ENCODE data around the gene NCR2. TPM values are rescaled to one million over a fixed set of nuclear protein-coding genes. Genes with fewer than 3 reads are reported as not detected.

The NCR2 gene
- total RNA-seq, 1 donor from 2014 or later: not detected

- Mint-ChIP-seq H3K27me3 (ENCODE audit: low read depth) (peaks cover 37% of the 10 kb centered on the region), H3K9me3 (ENCODE audit: low read depth) (no peaks in the 10 kb centered on the region), H3K27ac (ENCODE audit: unreplicated experiment) (no peak overlapping the region), H3K36me3 (ENCODE audit: low read depth) (no peaks in the 10 kb centered on the region), H3K4me1 (ENCODE audit: low read depth) (peaks cover 11% of the 10 kb centered on the region), H3K4me3 (ENCODE audit: unreplicated experiment) (no peak overlapping the region)
- no peak for DNase-seq (ENCODE audit: low spot score)
- no peak for TF ChIP-seq CTCF (IDR thresholded peaks at IDR 0.05)
These were observed 14.2 kb upstream of the NCR2 start for GRCh38 chr6:41321183-41321582.

- H3K36me3 Mint-ChIP-seq (ENCODE audit: low read depth): no peaks in the 10 kb centered on the region
- no peaks in the 10 kb centered on the region for H3K4me1 Mint-ChIP-seq (ENCODE audit: low read depth)
- DNase-seq (ENCODE audit: low spot score): no peak
- H3K4me3 Mint-ChIP-seq (ENCODE audit: unreplicated experiment): no peak overlapping the region
- H3K9me3 Mint-ChIP-seq (ENCODE audit: low read depth): no peaks in the 10 kb centered on the region
- H3K27me3 Mint-ChIP-seq (ENCODE audit: low read depth): peaks cover 44% of the 10 kb centered on the region
- no peak for TF ChIP-seq CTCF (IDR thresholded peaks at IDR 0.05)
- no peak overlapping the region for H3K27ac Mint-ChIP-seq (ENCODE audit: unreplicated experiment)
These were observed 9.9 kb upstream of the NCR2 start for GRCh38 chr6:41325446-41326066.

GRCh38 chr6:41326092-41326491 is 9.3 kb upstream of the NCR2 start:
- H3K4me1 Mint-ChIP-seq (ENCODE audit: low read depth): no peaks in the 10 kb centered on the region
- H3K9me3 Mint-ChIP-seq (ENCODE audit: low read depth): no peaks in the 10 kb centered on the region
- peaks cover 46% of the 10 kb centered on the region for H3K27me3 Mint-ChIP-seq (ENCODE audit: low read depth)
- no peak for DNase-seq (ENCODE audit: low spot score)
- H3K4me3 Mint-ChIP-seq (ENCODE audit: unreplicated experiment): no peak overlapping the region
- H3K36me3 Mint-ChIP-seq (ENCODE audit: low read depth): no peaks in the 10 kb centered on the region
- H3K27ac Mint-ChIP-seq (ENCODE audit: unreplicated experiment): no peak overlapping the region
- TF ChIP-seq CTCF (IDR thresholded peaks at IDR 0.05): no peak

- TF ChIP-seq CTCF (IDR thresholded peaks at IDR 0.05): no peak
- no peak overlapping the region for H3K4me3 Mint-ChIP-seq (ENCODE audit: unreplicated experiment)
- H3K36me3 Mint-ChIP-seq (ENCODE audit: low read depth): no peaks in the 10 kb centered on the region
- no peaks in the 10 kb centered on the region for H3K4me1 Mint-ChIP-seq (ENCODE audit: low read depth)
- DNase-seq (ENCODE audit: low spot score): no peak
- H3K27ac Mint-ChIP-seq (ENCODE audit: unreplicated experiment): no peak overlapping the region
- H3K9me3 Mint-ChIP-seq (ENCODE audit: low read depth): no peaks in the 10 kb centered on the region
- peaks cover 54% of the 10 kb centered on the region for H3K27me3 Mint-ChIP-seq (ENCODE audit: low read depth)
These were observed 8.2 kb upstream of the NCR2 start for GRCh38 chr6:41327177-41327576.

- H3K36me3 Mint-ChIP-seq (ENCODE audit: low read depth): no peaks in the 10 kb centered on the region
- no peak for DNase-seq (ENCODE audit: low spot score)
- H3K4me3 Mint-ChIP-seq (ENCODE audit: unreplicated experiment): no peak overlapping the region
- H3K27me3 Mint-ChIP-seq (ENCODE audit: low read depth): peaks cover 51% of the 10 kb centered on the region
- no peaks in the 10 kb centered on the region for H3K9me3 Mint-ChIP-seq (ENCODE audit: low read depth)
- H3K4me1 Mint-ChIP-seq (ENCODE audit: low read depth): no peaks in the 10 kb centered on the region
- no peak overlapping the region for H3K27ac Mint-ChIP-seq (ENCODE audit: unreplicated experiment)
- TF ChIP-seq CTCF (IDR thresholded peaks at IDR 0.05): no peak
These were observed 3.8 kb upstream of the NCR2 start for GRCh38 chr6:41331401-41332150.

All from chondrocyte (in vitro differentiated cells).